Breast epithelium (tissue), 3 donors: ENCODE measurements around the gene SNAI3.

ENCODE experiments used
- POLR2A ChIP-seq: fragments of 450-650 bp; IDR thresholded peaks from one replicate; pipeline ENCODE4 v1.6.1; 2016; ENCODE audit warnings: antibody characterized with exemption, mild to moderate bottlenecking, moderate library complexity
- POLR2AphosphoS5 ChIP-seq, 3 donors: sonication (generic); formaldehyde crosslinking; IDR thresholded peaks; one replicate each; pipeline ENCODE4 v1.6.1; 2017; ENCODE audit warnings: antibody characterized with exemption in 3 of 3
- TF ChIP-seq, protein P1 (sequence below), 3 donors: fragments of 450-650 bp; IDR thresholded peaks; one replicate each; pipeline ENCODE4 v1.5.1; 2016 to 2017; ENCODE audit warnings: antibody characterized with exemption in 3 of 3, mild to moderate bottlenecking in 3 of 3, moderate library complexity in 3 of 3

DNA sequence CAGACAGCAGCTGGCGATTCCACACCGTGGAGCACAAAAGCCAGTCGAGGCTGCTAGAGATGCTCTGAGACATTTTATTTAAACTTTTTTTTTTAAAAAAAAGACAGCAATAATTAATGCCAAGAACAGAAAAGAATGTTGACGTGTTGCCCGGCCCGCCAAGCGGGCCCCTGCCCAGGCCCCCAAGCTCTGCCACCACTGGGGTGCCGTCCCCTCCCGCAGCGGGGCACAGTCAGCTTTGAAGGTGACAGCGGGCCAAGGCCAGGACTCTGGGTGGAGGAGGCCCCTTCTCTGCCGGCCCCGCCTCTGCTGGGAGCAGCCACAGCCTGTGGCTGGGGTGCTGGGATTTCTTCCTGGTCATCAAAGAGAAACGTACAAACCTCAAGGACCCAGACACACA, 10.1 kb upstream of the SNAI3 start:
- TF ChIP-seq, protein P1, sequence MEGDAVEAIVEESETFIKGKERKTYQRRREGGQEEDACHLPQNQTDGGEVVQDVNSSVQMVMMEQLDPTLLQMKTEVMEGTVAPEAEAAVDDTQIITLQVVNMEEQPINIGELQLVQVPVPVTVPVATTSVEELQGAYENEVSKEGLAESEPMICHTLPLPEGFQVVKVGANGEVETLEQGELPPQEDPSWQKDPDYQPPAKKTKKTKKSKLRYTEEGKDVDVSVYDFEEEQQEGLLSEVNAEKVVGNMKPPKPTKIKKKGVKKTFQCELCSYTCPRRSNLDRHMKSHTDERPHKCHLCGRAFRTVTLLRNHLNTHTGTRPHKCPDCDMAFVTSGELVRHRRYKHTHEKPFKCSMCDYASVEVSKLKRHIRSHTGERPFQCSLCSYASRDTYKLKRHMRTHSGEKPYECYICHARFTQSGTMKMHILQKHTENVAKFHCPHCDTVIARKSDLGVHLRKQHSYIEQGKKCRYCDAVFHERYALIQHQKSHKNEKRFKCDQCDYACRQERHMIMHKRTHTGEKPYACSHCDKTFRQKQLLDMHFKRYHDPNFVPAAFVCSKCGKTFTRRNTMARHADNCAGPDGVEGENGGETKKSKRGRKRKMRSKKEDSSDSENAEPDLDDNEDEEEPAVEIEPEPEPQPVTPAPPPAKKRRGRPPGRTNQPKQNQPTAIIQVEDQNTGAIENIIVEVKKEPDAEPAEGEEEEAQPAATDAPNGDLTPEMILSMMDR (IDR thresholded peaks at IDR 0.05) = no peak
- TF ChIP-seq POLR2AphosphoS5 (IDR thresholded peaks at IDR 0.05) (no peak), POLR2A (no peak)
